ENCODE results near the gene INO80E.
"Not testable (repeated sequence)": the region's sequence is repeated elsewhere in the genome, so short reads cannot be mapped to it uniquely, and the experiment has no call there.

Gene INO80E

GRCh38 chr16:30009990-30010843 is 14.2 kb downstream of the INO80E start:
- DNase-seq (ENCODE audit: low read depth in 2 of 2): no peak

DNA sequence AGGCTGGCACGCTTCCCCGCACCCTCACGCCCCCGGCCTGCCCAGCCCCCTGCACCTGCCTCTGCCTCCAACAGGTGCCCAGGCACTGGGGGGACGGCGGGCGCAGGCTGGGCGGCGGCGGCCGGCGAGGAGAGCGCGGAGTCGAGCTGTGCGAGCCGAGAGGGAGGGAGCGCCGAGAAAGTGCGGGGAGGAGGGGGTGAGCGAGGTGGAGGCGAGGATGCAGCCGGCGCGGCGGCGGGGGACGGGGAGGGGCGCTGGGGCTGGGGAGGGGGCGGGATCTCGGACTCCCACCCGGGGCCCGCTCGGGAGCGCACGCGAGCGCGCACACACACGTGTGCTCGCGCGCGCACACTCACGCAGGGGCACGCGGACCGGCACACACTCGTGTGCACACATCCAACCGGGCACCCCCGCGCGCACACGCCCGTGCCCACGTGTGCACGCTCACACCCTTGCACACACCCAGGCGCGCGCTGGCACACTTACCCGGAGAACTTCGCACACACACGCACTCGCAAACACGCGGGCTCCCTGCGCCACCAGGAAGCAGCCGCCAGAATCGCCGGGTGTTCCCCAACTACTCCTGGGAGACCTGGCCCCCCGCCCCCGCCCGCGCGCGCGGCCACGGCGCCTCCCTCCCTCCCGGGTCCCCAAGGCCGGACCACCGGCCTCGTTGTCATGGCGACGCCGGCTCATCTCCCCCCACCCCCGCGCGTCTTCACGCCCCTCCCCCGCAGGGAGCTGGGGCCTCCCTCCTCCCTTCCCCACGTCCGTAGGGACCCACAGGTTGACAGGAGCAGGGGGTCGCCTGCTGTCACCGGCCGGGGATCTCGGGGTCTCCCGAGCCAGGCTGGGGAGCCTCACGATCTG is 15.0 kb downstream of the INO80E start, which contains the start of gene DOC2A:
DOC2A (minus strand) TSS at position 184 of the 870 bp plus-strand sequence. CDS start 805 bp downstream, outside the sequence.
- DNase-seq (ENCODE audit: low read depth in 2 of 2): no peak

GRCh38 chr16:30011714-30012504 is 15.9 kb downstream of the INO80E start:
- no peak for DNase-seq (ENCODE audit: low read depth in 2 of 2)

DNA sequence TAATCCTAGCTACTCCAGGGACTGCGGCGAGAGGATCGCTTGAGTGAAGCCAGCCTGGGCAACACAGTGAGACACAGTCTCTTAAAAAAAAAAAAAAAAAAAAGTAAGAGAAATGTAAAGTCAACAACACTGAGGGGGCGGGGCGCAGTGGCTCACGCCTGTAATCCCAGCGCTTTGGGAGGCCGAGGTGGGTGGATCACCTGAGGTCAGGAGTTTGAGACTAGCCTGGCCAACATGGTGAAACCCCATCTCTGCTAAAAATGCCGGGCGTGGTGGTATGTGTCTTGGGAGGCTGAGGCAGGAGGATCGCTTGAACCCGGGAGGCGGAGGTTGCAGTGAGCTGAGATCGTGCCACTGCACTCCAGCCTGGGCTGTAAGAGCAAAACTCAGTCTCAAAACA is 16.6 kb downstream of the INO80E start:
- DNase-seq (ENCODE audit: low read depth in 2 of 2): not testable (repeated sequence)

GRCh38 chr16:30015450-30015849 is 19.4 kb downstream of the INO80E start:
- DNase-seq (ENCODE audit: low read depth in 2 of 2): not testable (repeated sequence)

DNA sequence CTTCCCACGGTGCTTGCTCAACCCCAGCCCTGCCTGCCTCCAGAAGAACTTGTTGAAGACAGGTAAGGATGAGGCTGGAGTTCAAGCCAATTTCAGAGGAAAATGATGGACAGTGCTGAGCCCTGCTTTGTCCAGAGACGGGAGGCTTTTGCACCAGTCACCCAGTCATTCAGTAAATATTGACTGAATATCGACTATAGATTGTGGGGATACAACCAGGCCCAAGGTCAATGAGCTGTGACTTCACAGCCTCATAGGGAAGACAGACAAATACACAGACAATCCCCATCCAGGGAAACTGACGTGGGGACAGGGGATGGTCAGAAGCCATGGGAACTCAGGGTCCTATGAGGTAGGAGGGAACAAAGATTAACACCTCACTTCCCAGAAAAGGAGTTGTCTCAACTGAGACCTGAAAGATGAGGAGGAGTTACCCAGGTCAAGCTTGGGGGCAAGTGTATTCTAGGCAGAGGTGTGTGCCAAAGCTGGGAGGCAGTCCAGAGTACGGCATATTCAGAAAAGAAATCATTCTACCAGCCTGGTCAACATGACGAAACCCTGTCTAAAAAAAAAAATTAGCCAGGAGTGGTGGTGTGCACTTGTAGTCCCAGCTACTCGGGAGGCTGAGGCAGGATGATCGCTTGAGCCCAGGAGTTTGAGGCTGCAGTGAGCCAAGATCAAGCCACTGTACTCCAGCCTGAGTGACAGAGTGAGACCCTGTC is 20.7 kb downstream of the INO80E start:
- DNase-seq (ENCODE audit: low read depth in 2 of 2): no peak

GRCh38 chr16:30017277-30017656 is 21.2 kb downstream of the INO80E start:
- DNase-seq (ENCODE audit: low read depth in 2 of 2): no peak

DNA sequence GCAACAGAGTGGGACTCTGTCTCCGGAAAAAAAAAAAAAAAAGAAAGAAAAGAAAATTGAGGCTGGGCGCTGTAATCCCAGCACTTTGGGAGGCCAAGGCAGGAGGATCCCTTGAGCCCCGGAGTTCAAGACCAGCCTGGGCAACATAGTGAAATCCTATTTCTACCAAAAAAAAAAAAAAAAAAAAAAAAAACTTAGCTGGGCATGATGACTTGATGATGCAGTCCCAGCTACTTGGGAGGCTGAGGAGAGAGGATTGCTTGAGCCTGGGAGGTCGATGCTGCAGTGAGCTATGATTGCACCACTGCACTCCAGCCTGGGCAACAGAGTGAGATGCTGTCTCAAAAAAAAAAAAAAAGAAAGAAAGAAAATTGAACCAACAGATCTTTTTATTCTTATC is 21.9 kb downstream of the INO80E start:
- DNase-seq (ENCODE audit: low read depth in 2 of 2): not testable (repeated sequence)

- DNase-seq (ENCODE audit: low read depth in 2 of 2): no peak
Observed at GRCh38 chr16:30018731-30019158, 22.7 kb downstream of the INO80E start.

DNA sequence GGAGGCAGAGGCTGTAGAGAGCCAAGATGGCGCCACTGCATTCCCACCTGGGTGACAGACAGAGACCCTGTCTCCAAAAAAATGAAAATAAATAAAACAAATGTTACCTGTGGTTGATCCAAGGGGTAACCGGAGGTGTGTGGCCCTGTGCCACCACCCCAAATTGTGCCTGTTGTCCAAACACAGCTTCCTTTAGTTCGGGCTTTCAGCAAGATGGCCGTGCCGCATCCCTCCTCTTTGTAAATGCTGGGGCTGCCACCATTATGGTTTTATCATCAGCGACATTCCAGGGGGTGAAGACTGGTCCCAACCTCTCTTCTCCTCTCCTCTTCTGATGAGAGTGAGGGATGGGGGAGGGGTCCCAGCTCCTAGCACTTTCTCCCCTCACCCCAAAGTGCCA is 26.8 kb downstream of the INO80E start, which contains the start of gene C16orf92:
C16orf92 (plus strand) TSS at position 312 of the 400 bp plus-strand sequence. CDS start 143 bp downstream, outside the sequence.
- DNase-seq (ENCODE audit: low read depth in 2 of 2): no peak

- DNase-seq (ENCODE audit: low read depth in 2 of 2): no peak
Observed at GRCh38 chr16:30023586-30023985, 27.5 kb downstream of the INO80E start.

DNA sequence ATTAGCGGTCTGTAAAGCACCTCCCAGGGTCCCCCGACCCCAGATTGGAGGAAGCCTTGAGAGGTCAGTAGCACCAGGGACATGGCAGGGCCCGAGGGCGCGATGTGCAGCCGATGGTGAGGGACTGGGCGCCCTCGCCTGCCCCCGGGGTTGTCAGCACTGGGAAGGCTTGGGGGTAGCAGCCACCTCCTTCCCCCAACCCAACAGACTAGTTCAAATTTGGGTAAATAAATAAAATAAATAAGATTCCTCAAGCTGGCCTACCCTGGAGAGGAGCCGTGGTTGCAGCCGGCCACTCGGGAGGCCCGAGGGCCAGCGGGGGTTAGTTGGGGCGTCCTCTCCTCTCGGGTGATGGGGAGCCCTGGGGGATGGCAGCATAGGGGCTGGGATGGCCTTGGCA is 28.4 kb downstream of the INO80E start:
- DNase-seq (ENCODE audit: low read depth in 2 of 2): no peak

GRCh38 chr16:30025156-30025555 is 29.1 kb downstream of the INO80E start:
- DNase-seq (ENCODE audit: low read depth in 2 of 2): no peak

- DNase-seq (ENCODE audit: low read depth in 2 of 2): no peak
Observed at GRCh38 chr16:30025574-30025973, 29.5 kb downstream of the INO80E start.

DNA sequence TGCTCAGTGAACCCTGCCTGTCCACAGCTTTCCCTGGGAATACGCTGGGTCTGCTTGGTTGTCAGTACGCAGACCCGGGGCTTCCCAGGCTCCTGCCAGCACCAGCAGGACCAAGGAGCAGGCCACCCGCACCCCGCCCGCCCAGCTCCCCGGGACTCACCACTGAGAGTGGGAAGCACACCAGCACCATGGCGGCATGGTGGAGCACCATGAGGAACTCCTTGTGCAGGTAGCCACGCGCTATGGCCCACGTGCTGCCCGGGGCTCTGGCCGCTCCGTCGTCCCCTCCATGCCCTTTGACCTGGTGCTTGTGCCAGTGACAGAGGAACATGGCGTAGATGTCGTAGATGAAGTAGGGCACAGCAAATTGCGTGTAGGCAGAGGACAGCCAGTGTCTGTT is 30.4 kb downstream of the INO80E start:
- no peak for DNase-seq (ENCODE audit: low read depth in 2 of 2)

DNA sequence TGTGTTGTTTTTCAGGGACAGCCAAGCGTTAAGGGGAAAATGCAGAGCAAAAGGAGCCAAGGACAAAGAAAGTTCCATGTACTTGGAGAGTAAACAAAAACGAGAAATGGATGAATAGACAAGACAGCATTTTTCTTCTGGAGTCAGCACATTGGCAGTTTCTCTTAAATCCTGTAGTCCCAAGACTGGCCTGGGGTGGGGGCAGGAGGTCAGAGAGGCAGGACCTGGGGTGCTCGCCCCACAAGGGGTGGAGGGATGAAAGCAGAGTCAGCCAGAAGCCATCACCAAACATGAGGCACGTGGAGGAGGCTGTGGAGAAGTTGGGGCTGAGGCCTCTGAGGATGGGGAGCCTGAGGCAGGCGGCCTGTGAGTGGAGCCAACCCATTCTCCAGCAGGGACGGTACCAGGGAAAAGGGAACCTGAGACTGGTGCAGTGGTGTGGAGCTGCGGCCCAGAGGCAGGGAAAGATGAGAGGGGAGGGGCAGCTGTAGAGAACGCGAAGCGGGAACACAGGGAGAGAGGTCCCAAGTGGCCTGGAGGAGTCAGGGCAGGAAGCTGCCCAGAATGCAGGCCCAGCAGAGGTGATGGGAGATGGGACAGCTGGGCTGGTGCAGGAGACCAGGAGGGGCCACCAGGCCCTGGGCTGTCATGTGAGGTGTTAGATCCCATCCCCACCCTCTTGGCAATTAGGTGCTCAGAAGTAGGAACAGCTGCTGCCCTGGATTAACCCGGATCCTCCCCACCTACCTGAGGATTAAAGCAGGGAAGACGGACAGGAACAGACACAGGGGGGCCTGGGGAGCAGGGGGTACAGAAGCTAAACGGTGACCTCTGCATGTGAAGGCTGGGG is 31.8 kb downstream of the INO80E start:
- DNase-seq (ENCODE audit: low read depth in 2 of 2): no peak

- DNase-seq (ENCODE audit: low read depth in 2 of 2): no peak
Observed at GRCh38 chr16:30028438-30029076, 32.5 kb downstream of the INO80E start.

GRCh38 chr16:30030011-30030685 is 34.1 kb downstream of the INO80E start:
- no peak for DNase-seq (ENCODE audit: low read depth in 2 of 2)

DNA sequence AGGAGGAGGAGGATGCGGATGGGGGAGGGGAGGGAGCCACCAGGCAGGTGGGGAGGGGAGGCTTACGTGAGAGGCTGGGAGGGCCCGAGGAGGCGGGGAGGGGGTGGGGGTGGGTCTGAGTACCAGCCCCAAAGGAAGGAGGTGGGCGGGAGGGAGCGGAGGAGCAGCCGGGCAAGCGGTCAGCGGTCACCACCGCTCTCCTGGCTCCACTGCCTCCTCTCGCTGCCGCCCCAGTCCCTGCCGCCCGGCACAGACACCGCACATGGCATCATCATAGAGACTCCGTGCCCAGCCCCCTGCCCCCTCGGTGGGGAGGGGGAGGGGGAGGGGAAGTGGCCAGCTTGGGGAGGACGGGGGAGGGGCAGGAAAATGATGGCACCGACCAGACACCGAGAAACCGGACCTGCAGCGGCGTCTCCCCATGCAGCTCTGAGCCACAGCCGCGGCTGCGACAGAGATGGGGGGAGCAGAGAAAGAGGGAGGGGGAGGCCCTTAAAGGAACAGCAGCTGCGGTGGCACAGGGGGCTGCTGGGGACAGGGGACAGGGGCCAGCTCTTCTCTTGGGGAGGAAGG is 34.9 kb downstream of the INO80E start, which contains the start of gene TLCD3B:
TLCD3B (minus strand) TSS at position 431 of the 573 bp plus-strand sequence. CDS start 744 bp downstream, outside the sequence.
- no peak for DNase-seq (ENCODE audit: low read depth in 2 of 2)
